Measurements from ENCODE around the gene CAMTA2. TPM values are rescaled to one million over a fixed set of nuclear protein-coding genes. Genes with fewer than 3 reads are reported as not detected.
A peak's percentile ranks its signal among the peaks of the same experiment; 100 is the strongest.

The CAMTA2 gene
- total and polyA plus RNA-seq, 5 experiments from 2014 or later: 4.1 to 58.7 (median 18.9) TPM

- no peak for DNase-seq
- no peaks in the 10 kb centered on the region for H3K27me3 Mint-ChIP-seq
- H3K4me3 Mint-ChIP-seq: peak overlapping the region; percentile 86 to 100 (median 96)
- peak overlapping the region; percentile 68 to 99 (median 92) for H3K27ac Mint-ChIP-seq
- peaks cover 48 to 76% (median 62%) of the 10 kb centered on the region in 4 donors for H3K4me1 Mint-ChIP-seq
- H3K36me3 Mint-ChIP-seq: peaks cover 11 to 54% (median 32%) of the 10 kb centered on the region in 3 donors
- POLR2A ChIA-PET: interaction anchor here (0.5 to 25.2 kb wide), 5 partner anchors 10 to 281 kb away, joined by 3 to 635 read pairs (median 4); partner anchors contain the start of gene SPAG7
- H3K9me3 Mint-ChIP-seq: no peaks in the 10 kb centered on the region
- no peak for ATAC-seq
Observed at GRCh38 chr17:4944554-4945175, 42.8 kb downstream of the CAMTA2 start.

GRCh38 chr17:4944163-4944553 is 43.3 kb downstream of the CAMTA2 start:
- H3K27me3 Mint-ChIP-seq: no peaks in the 10 kb centered on the region
- peaks cover 11 to 54% (median 32%) of the 10 kb centered on the region in 3 donors for H3K36me3 Mint-ChIP-seq
- peak in 7 of 10 donors; percentile 31 to 69 (median 59) for DNase-seq
- peaks cover 49 to 78% (median 65%) of the 10 kb centered on the region in 4 donors for H3K4me1 Mint-ChIP-seq
- H3K9me3 Mint-ChIP-seq: no peaks in the 10 kb centered on the region
- peak overlapping the region; percentile 52 to 99 (median 92) for H3K27ac Mint-ChIP-seq
- peak in 1 of 2 donors; percentile 10 for ATAC-seq
- peak overlapping the region; percentile 86 to 100 (median 96) for H3K4me3 Mint-ChIP-seq
- POLR2A ChIA-PET: interaction anchor here (1.0 to 25.2 kb wide), 3 partner anchors 25 to 43 kb away, joined by 3 to 635 read pairs (median 6); partner anchors contain the start of genes CAMTA2 and SPAG7

- no peak for ATAC-seq
- Mint-ChIP-seq H3K9me3 (no peaks in the 10 kb centered on the region), H3K4me3 (peak overlapping the region; percentile 19 to 100 (median 94)), H3K36me3 (peaks cover 11 to 58% (median 32%) of the 10 kb centered on the region in 3 donors), H3K27ac (peak overlapping the region in 9 of 10 donors; percentile 35 to 99 (median 79)), H3K27me3 (no peaks in the 10 kb centered on the region), H3K4me1 (peaks cover 52 to 84% (median 76%) of the 10 kb centered on the region in 4 donors)
- no peak for DNase-seq
- POLR2A ChIA-PET: interaction anchor here (0.6 to 25.2 kb wide), 5 partner anchors 9 to 231 kb away, joined by 3 to 635 read pairs (median 4); partner anchors contain the start of genes CAMTA2 and SPAG7
Observed at GRCh38 chr17:4942760-4943508, 44.5 kb downstream of the CAMTA2 start.

- H3K4me1 Mint-ChIP-seq: peaks cover 49 to 88% (median 79%) of the 10 kb centered on the region in 4 donors
- no peaks in the 10 kb centered on the region for H3K9me3 Mint-ChIP-seq
- H3K4me3 Mint-ChIP-seq: peak overlapping the region; percentile 91 to 100 (median 96)
- no peak for DNase-seq
- no peaks in the 10 kb centered on the region for H3K27me3 Mint-ChIP-seq
- peaks cover 2 to 55% (median 21%) of the 10 kb centered on the region in 3 donors for H3K36me3 Mint-ChIP-seq
- no peak for ATAC-seq
- POLR2A ChIA-PET: interaction anchor here (0.5 to 25.2 kb wide), 5 partner anchors 10 to 798 kb away, joined by 3 to 635 read pairs (median 37); partner anchors contain the start of genes C17orf107, CAMTA2, CYB5D2 and ENO3
- H3K27ac Mint-ChIP-seq: peak overlapping the region; percentile 93 to 99 (median 98)
Observed at GRCh38 chr17:4941319-4941610, 46.2 kb downstream of the CAMTA2 start.

- Mint-ChIP-seq H3K27ac (peak overlapping the region; percentile 93 to 99 (median 98)), H3K36me3 (peaks cover 0 to 55% (median 18%) of the 10 kb centered on the region in 3 donors), H3K27me3 (no peaks in the 10 kb centered on the region), H3K4me3 (peak overlapping the region; percentile 91 to 100 (median 96)), H3K4me1 (peaks cover 50 to 89% (median 78%) of the 10 kb centered on the region in 4 donors), H3K9me3 (no peaks in the 10 kb centered on the region)
- ATAC-seq (peak in 1 of 2 donors; percentile 1), DNase-seq (peak in 6 of 10 donors; percentile 15 to 57 (median 36))
- POLR2A ChIA-PET: interaction anchor here (1.0 to 25.2 kb wide), 17 partner anchors 10 to 798 kb away, joined by 3 to 635 read pairs (median 10); partner anchors contain the start of genes ARRB2, C17orf107, CAMTA2 and CYB5D2
Observed at GRCh38 chr17:4940555-4941318, 46.7 kb downstream of the CAMTA2 start.

- peak; percentile 85 to 88 for ATAC-seq
- Mint-ChIP-seq H3K9me3 (no peaks in the 10 kb centered on the region), H3K27me3 (no peaks in the 10 kb centered on the region), H3K27ac (peak within 1 kb of the TSS; percentile 93 to 99 (median 98)), H3K36me3 (peaks cover 0 to 48% (median 10%) of the 10 kb centered on the region in 3 donors), H3K4me1 (peaks cover 44 to 82% (median 71%) of the 10 kb centered on the region in 4 donors), H3K4me3 (peak within 1 kb of the TSS; percentile 91 to 100 (median 96))
- peak; percentile 90 to 99 (median 96) for DNase-seq
- POLR2A ChIA-PET: interaction anchor here (0.6 to 25.2 kb wide), 20 partner anchors 11 to 797 kb away, joined by 3 to 635 read pairs (median 8); partner anchors contain the start of genes ARRB2, C17orf107, CAMTA2 and CYB5D2
Observed at GRCh38 chr17:4939796-4940554, 47.5 kb downstream of the CAMTA2 start, which contains the start of the genes RNF167 and SLC25A11. Gene RNF167, plus strand, starts transcription at chr17:4940268. Its CDS starts 642 bp downstream, at chr17:4940910. Gene SLC25A11, minus strand, starts transcription at chr17:4940046. Its CDS starts 136 bp downstream, at chr17:4939910.

GRCh38 chr17:4939546-4939795 is 48.0 kb downstream of the CAMTA2 start:
- peak in 1 of 10 donors; percentile 10 for DNase-seq
- Mint-ChIP-seq H3K4me3 (peak overlapping the region; percentile 91 to 100 (median 94)), H3K36me3 (peaks cover 0 to 47% (median 8%) of the 10 kb centered on the region in 3 donors), H3K9me3 (no peaks in the 10 kb centered on the region), H3K4me1 (peaks cover 40 to 80% (median 69%) of the 10 kb centered on the region in 4 donors), H3K27me3 (no peaks in the 10 kb centered on the region), H3K27ac (peak overlapping the region; percentile 68 to 99 (median 94))
- POLR2A ChIA-PET: interaction anchor here (0.6 to 25.2 kb wide), 19 partner anchors 11 to 796 kb away, joined by 3 to 635 read pairs (median 9); partner anchors contain the start of genes ARRB2, C17orf107, CAMTA2 and CYB5D2
- ATAC-seq: peak; percentile 1 to 4

GRCh38 chr17:4938688-4939545 is 48.6 kb downstream of the CAMTA2 start:
- no peak for ATAC-seq
- H3K36me3 Mint-ChIP-seq: peaks cover 0 to 42% (median 8%) of the 10 kb centered on the region in 3 donors
- peak overlapping the region; percentile 91 to 100 (median 94) for H3K4me3 Mint-ChIP-seq
- no peaks in the 10 kb centered on the region for H3K9me3 Mint-ChIP-seq
- POLR2A ChIA-PET: interaction anchor here (1.1 to 25.2 kb wide), 12 partner anchors 12 to 796 kb away, joined by 3 to 635 read pairs (median 18); partner anchors contain the start of genes ARRB2, C17orf107, CAMTA2 and CYB5D2
- H3K27me3 Mint-ChIP-seq: no peaks in the 10 kb centered on the region
- H3K27ac Mint-ChIP-seq: peak overlapping the region; percentile 68 to 99 (median 94)
- peaks cover 40 to 80% (median 69%) of the 10 kb centered on the region in 4 donors for H3K4me1 Mint-ChIP-seq
- DNase-seq: no peak

- H3K36me3 Mint-ChIP-seq: peaks cover 0 to 38% (median 7%) of the 10 kb centered on the region in 3 donors
Observed at GRCh38 chr17:4938069-4938491, 49.4 kb downstream of the CAMTA2 start.

GRCh38 chr17:4937553-4937952 is 49.9 kb downstream of the CAMTA2 start:
- H3K36me3 Mint-ChIP-seq: peaks cover 0 to 33% (median 5%) of the 10 kb centered on the region in 3 donors
- ATAC-seq (no peak), DNase-seq (no peak)
- H3K27me3 Mint-ChIP-seq: no peaks in the 10 kb centered on the region
- peak overlapping the region in 3 of 10 donors; percentile 15 to 56 (median 24) for H3K27ac Mint-ChIP-seq
- POLR2A ChIA-PET: interaction anchor here (6.9 to 25.2 kb wide), 2 partner anchors 13 to 31 kb away, joined by 179 to 635 read pairs; partner anchors contain the start of genes ENO3, PFN1 and SPAG7
- peaks cover 42 to 79% (median 65%) of the 10 kb centered on the region in 4 donors for H3K4me1 Mint-ChIP-seq
- H3K9me3 Mint-ChIP-seq: no peaks in the 10 kb centered on the region
- peak overlapping the region in 5 of 10 donors; percentile 22 to 99 (median 94) for H3K4me3 Mint-ChIP-seq

More at GRCh38 chr17:4938069-4938491, 49.4 kb downstream of the CAMTA2 start:
- no peaks in the 10 kb centered on the region for H3K9me3 Mint-ChIP-seq
- POLR2A ChIA-PET: interaction anchor here (2.9 to 25.2 kb wide), 4 partner anchors 13 to 50 kb away, joined by 22 to 635 read pairs (median 108); partner anchors contain the start of genes CAMTA2, ENO3, PFN1 and SPAG7
- DNase-seq (no peak), ATAC-seq (no peak)
- H3K4me3 Mint-ChIP-seq: peak overlapping the region; percentile 54 to 100 (median 94)
- H3K27me3 Mint-ChIP-seq: no peaks in the 10 kb centered on the region
- peak overlapping the region in 4 of 10 donors; percentile 11 to 99 (median 77) for H3K27ac Mint-ChIP-seq
- peaks cover 43 to 80% (median 70%) of the 10 kb centered on the region in 4 donors for H3K4me1 Mint-ChIP-seq
